Spinal cord (tissue), 10 donors: ENCODE results near the gene TNRC6A. TPM values are rescaled to one million over a fixed set of nuclear protein-coding genes. Genes with fewer than 3 reads are reported as not detected.
A peak's percentile ranks its signal among the peaks of the same experiment; 100 is the strongest.

Source experiments
- DNase-seq, 6 donors: peaks; one replicate each; pipeline versions ENCODE4 v3.0.0 to v3.0.0-alpha.2; 2013 to 2015; ENCODE audit warnings: low spot score in 6 of 6, low read depth in 4 of 6
- H3K27ac ChIP-seq: one replicate; pipeline ENCODE4 v1.5.1; 2013; ENCODE audit warnings: low read depth, low read length, control low read depth
- H3K27me3 ChIP-seq: one replicate; pipeline ENCODE4 v1.6.1; 2013; ENCODE audit warnings: low read length; ENCODE audit not compliant: control insufficient read depth, insufficient read depth
- H3K36me3 ChIP-seq: one replicate; pipeline ENCODE4 v1.6.1; 2013; ENCODE audit warnings: low read length; ENCODE audit not compliant: control insufficient read depth, insufficient read depth
- H3K4me1 ChIP-seq: one replicate; pipeline ENCODE4 v1.6.1; 2013; ENCODE audit warnings: low read length; ENCODE audit not compliant: control insufficient read depth, insufficient read depth
- H3K4me3 ChIP-seq: one replicate; pipeline ENCODE4 v1.5.1; 2013; ENCODE audit warnings: low read depth, low read length, control low read depth
- H3K9me3 ChIP-seq: one replicate; pipeline ENCODE4 v1.6.1; 2013; ENCODE audit warnings: low read length; ENCODE audit not compliant: control insufficient read depth, insufficient read depth
- WGBS: methylation state at CpG from one replicate; pipeline ENCODE4 v1.1.5; 2013; ENCODE audit warnings: missing lambda C conversion rate; ENCODE audit not compliant: insufficient coverage; 5-methylcytosine and 5-hydroxymethylcytosine counted together
- long read RNA-seq, 4 donors: transcript quantifications; one replicate each; lab custom pipeline, GENCODE V29; 2026
- polyA plus RNA-seq, 2 donors: library from polyadenylated mRNA; unstranded; fragments of 120-200 nt; gene quantifications; one replicate each; pipeline ENCODE4 v1.2.1, GENCODE V29; 2013; ENCODE audit not compliant: insufficient read length in 2 of 2
- total RNA-seq, 2 donors: library from RNA; depleted of rRNA in 1 of 2; stranded (reverse); fragments of 120-200 nt in 1 of 2; fragments of >200 nt in 1 of 2; gene quantifications; one replicate each; pipeline versions ENCODE4 v1.2.3 to v1.2.4, GENCODE V29; 2013 to 2014
- donor health status: healthy.

TNRC6A gene
- total RNA-seq (10 to 100 TPM; 46.5 to 82.0 TPM), polyA plus RNA-seq (10 to 100 TPM; 61.9 to 73.5 TPM)
- long read RNA-seq, donor 1, partial matches to known transcripts: 11 of 11 reads
- long read RNA-seq, donor 1, other reads (novel, unspliced or antisense): 0 of 11 reads
- long read RNA-seq, donor 2, partial matches to known transcripts: 0 of 1 reads
- long read RNA-seq, donor 2, other reads (novel, unspliced or antisense): 0 of 1 reads
- long read RNA-seq, donor 3, partial matches to known transcripts: 10 of 14 reads
- long read RNA-seq, donor 3, other reads (novel, unspliced or antisense): 0 of 14 reads
- long read RNA-seq, donor 4, partial matches to known transcripts: 10 of 11 reads
- long read RNA-seq, donor 4, other reads (novel, unspliced or antisense): 0 of 11 reads

GRCh38 chr16:24729243-24729950 lies at the start of gene TNRC6A:
Gene TNRC6A, plus strand, starts transcription at chr16:24729651. Its CDS starts 191 bp downstream, at chr16:24729842.
- DNase-seq: peak; percentile 70 to 97 (median 84)
- Histone ChIP-seq H3K36me3 (peaks cover 10% of the 10 kb centered on the region), H3K9me3 (no peaks in the 10 kb centered on the region), H3K4me3 (peak within 1 kb of the TSS; percentile 73), H3K27me3 (no peaks in the 10 kb centered on the region), H3K4me1 (no peaks in the 10 kb centered on the region), H3K27ac (peak within 1 kb of the TSS; percentile 91)
- WGBS: under 1% methylated on average over 72 of the region's 78 CpGs

GRCh38 chr16:24681793-24682192 lies 47.7 kb upstream of the TNRC6A start:
- peaks cover 11% of the 10 kb centered on the region for H3K36me3 ChIP-seq
- WGBS: no CpG with 5 or more reads among the region's 6 CpGs
- H3K27me3 ChIP-seq: no peaks in the 10 kb centered on the region
- no peaks in the 10 kb centered on the region for H3K9me3 ChIP-seq
- H3K27ac ChIP-seq: no peak overlapping the region
- H3K4me3 ChIP-seq: no peak overlapping the region
- DNase-seq: peak in 1 of 6 donors; percentile 29
- peaks cover 17% of the 10 kb centered on the region for H3K4me1 ChIP-seq

- H3K9me3 ChIP-seq: no peaks in the 10 kb centered on the region
These were observed 46.2 kb upstream of the TNRC6A start for GRCh38 chr16:24683250-24683649.

GRCh38 chr16:24683847-24684493 lies 45.5 kb upstream of the TNRC6A start:
- no peak for DNase-seq
- WGBS: no CpG with 5 or more reads among the region's 5 CpGs
- no peak overlapping the region for H3K4me3 ChIP-seq
- peaks cover 11% of the 10 kb centered on the region for H3K36me3 ChIP-seq
- no peaks in the 10 kb centered on the region for H3K9me3 ChIP-seq
- H3K4me1 ChIP-seq: peaks cover 17% of the 10 kb centered on the region
- H3K27me3 ChIP-seq: no peaks in the 10 kb centered on the region
- no peak overlapping the region for H3K27ac ChIP-seq

More at GRCh38 chr16:24683250-24683649, 46.2 kb upstream of the TNRC6A start:
- peaks cover 17% of the 10 kb centered on the region for H3K4me1 ChIP-seq
- no peak for DNase-seq
- H3K36me3 ChIP-seq: peaks cover 11% of the 10 kb centered on the region
- H3K4me3 ChIP-seq: no peak overlapping the region
- no peak overlapping the region for H3K27ac ChIP-seq
- 70% methylated on average over 3 of the region's 4 CpGs for WGBS
- no peaks in the 10 kb centered on the region for H3K27me3 ChIP-seq

GRCh38 chr16:24685539-24686432 lies 43.7 kb upstream of the TNRC6A start:
- no peak overlapping the region for H3K4me3 ChIP-seq
- 17% methylated on average over 13 of the region's 15 CpGs for WGBS
- peak in 5 of 6 donors; percentile 77 to 97 (median 84) for DNase-seq

GRCh38 chr16:24686678-24687077 lies 42.8 kb upstream of the TNRC6A start:
- Histone ChIP-seq H3K27me3 (no peaks in the 10 kb centered on the region), H3K4me1 (peaks cover 17% of the 10 kb centered on the region), H3K4me3 (no peak overlapping the region), H3K9me3 (no peaks in the 10 kb centered on the region), H3K27ac (peak overlapping the region; percentile 79), H3K36me3 (no peaks in the 10 kb centered on the region)
- DNase-seq: no peak
- 7% methylated on average over 3 of the region's 9 CpGs for WGBS

More at GRCh38 chr16:24685539-24686432, 43.7 kb upstream of the TNRC6A start:
- Histone ChIP-seq H3K36me3 (no peaks in the 10 kb centered on the region), H3K4me1 (peaks cover 17% of the 10 kb centered on the region), H3K27ac (peak overlapping the region; percentile 79), H3K27me3 (no peaks in the 10 kb centered on the region), H3K9me3 (no peaks in the 10 kb centered on the region)

- no peak for DNase-seq
- H3K27ac ChIP-seq: no peak overlapping the region
- H3K9me3 ChIP-seq: no peaks in the 10 kb centered on the region
- no peaks in the 10 kb centered on the region for H3K27me3 ChIP-seq
- peaks cover 17% of the 10 kb centered on the region for H3K4me1 ChIP-seq
- H3K4me3 ChIP-seq: no peak overlapping the region
- WGBS: no CpG with 5 or more reads among the region's 2 CpGs
- H3K36me3 ChIP-seq: no peaks in the 10 kb centered on the region
These were observed 41.1 kb upstream of the TNRC6A start for GRCh38 chr16:24688359-24688758.

GRCh38 chr16:24689128-24689527 lies 40.3 kb upstream of the TNRC6A start:
- no peaks in the 10 kb centered on the region for H3K9me3 ChIP-seq
- H3K27me3 ChIP-seq: no peaks in the 10 kb centered on the region
- DNase-seq: peak in 2 of 6 donors; percentile 67 to 89
- peaks cover 17% of the 10 kb centered on the region for H3K4me1 ChIP-seq
- no peak overlapping the region for H3K4me3 ChIP-seq
- WGBS: 39% methylated on average over 4 of the region's 7 CpGs
- H3K27ac ChIP-seq: no peak overlapping the region
- no peaks in the 10 kb centered on the region for H3K36me3 ChIP-seq

GRCh38 chr16:24692854-24693253 lies 36.6 kb upstream of the TNRC6A start:
- WGBS: 82% methylated on average over 1 of the region's 7 CpGs
- H3K9me3 ChIP-seq: no peaks in the 10 kb centered on the region
- no peaks in the 10 kb centered on the region for H3K36me3 ChIP-seq
- peaks cover 2% of the 10 kb centered on the region for H3K4me1 ChIP-seq
- H3K4me3 ChIP-seq: no peak overlapping the region
- H3K27me3 ChIP-seq: no peaks in the 10 kb centered on the region
- no peak for DNase-seq
- no peak overlapping the region for H3K27ac ChIP-seq
